Suppressor macrophage treated with lipopolysaccharide for 1 hour (primary cell): ENCODE results near the gene AGK.
"Not testable (repeated sequence)": the region's sequence is repeated elsewhere in the genome, so short reads cannot be mapped to it uniquely, and the experiment has no call there.

ENCODE experiments used
- DNase-seq, 3 donors: peaks; one replicate each; pipeline ENCODE4 v3.0.0-alpha.2; 2020 to 2022

The AGK gene

DNA sequence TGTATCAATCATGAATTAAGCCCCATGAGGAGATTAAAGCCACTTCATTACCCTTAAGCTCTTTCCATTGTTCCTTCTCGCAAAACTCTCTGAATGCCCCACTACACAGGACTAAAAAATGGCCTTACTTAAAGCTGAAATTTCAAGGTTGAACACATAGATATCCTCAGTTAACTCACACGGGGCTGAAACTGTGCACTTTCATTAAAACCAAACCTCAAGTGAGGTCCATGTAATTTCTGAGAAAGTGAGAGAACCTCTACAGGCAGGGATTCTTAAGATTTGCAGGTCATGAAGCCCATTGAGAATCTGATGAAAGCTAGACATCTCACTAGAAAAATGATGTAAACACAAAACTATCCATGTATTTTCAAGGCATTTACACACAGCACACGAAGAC, 134.9 kb downstream of the AGK start:
- DNase-seq, result no peak

DNA sequence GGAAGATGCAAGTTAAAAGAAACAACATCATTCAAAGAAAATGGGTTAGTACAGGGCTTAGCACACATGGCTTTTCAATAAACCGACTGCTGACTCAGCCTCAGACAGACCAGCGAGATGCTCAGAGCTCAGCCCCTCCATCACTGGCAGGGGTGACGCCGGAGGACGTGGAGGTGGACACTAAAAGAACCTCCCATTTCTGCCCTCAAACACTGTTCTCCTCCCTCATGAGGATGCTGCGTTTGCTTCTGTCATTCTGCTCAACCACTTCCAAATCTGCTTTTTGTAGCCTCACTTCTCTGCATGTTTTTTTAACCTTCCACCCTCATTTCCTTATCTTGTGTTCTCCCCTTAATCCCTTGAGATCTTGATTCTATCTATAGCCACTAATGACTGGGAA, 135.5 kb downstream of the AGK start:
- DNase-seq, result no peak

DNA sequence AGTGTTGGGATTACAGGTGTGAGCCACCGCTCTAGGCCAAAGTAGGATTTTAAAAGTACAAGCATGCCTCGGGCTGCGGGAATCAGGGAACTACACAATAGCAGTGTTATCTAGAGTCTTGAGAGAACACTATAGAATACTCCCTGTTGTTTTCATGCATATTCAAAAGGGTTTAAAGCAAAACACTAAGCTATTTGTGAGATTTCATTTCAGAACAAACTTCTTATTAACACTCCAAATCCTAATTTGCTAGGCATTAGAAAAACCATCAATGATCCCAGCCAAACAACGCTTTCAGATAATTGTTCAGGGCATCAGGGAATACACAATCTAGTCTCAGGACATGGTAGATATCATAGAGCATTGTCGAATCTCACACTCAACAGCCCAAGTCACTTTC, 136.8 kb downstream of the AGK start:
- no peak for DNase-seq

- not testable (repeated sequence) for DNase-seq
Measured at GRCh38 chr7:141689072-141689825, 138.0 kb downstream of the AGK start.

- DNase-seq, result no peak
Measured at GRCh38 chr7:141691540-141691939, 140.3 kb downstream of the AGK start.

GRCh38 chr7:141691961-141692360, 140.8 kb downstream of the AGK start:
- DNase-seq, result no peak

DNA sequence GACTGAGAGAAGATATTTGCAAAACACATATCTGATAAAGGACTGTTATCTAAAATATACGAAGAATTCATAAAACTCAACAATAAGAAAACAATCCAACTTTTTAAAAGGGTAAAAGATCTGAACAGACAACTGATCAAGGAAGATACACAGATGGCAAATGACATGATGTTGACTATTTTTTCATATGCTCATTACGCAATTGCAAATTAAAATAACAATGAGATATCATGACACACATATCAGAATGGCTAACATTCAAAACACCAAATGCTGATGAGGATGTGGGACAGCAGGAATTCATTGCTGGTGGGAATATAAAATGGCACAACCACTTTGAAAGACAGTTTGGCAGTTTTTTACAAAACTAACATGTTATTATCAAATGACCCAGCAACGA, 141.9 kb downstream of the AGK start:
- DNase-seq, result no peak

- no peak for DNase-seq
Measured at GRCh38 chr7:141695803-141696289, 144.6 kb downstream of the AGK start.

DNA sequence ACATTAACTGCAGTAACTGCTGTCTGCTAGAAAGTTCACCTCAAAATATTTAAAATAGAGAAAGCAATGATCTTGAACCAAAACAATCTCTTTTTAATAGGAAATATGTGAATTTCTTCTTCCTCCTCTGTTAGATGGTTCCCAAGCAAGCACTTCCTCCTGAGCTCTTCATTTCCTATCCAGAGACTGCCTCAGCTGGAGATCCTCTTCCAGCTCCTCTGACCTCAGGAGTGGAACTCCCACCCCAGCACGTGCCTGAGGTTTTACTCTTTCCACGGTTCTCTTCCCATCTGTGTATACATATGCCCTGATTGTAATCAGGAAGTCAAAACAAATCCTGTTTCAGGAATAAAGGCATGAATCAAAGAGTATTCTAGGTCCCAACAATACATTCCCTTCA, 145.1 kb downstream of the AGK start:
- peak; percentile 30 to 57 (median 47) for DNase-seq

DNA sequence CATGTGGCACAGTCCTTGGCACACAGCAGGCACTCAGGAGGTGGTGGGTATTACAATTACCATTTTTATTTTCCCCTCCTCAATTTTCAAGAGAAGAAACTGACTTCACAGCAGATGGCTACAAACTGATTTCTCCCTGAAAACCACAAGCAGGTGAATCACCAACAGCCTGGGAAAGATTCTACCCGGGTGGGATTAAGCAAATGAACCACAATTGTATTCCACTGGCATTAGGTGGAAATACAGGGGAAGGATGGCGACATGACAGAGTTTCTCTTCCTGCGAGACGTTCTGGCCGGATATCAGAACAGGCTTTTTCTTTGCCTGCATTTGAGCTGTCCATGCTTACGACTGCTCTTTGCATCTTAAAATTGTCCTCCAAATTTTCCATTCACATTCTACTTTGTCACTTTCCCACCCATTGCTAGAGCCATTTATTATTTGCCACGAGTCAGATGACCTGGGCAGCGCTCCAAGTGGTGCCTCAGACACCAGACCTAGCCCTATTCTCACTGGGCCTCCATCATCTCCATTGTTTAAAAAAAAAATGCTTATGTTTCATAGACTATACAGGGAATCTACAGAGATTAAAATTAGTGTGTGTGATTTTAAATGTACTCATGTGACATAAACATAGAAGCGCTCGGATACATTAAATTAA, 146.1 kb downstream of the AGK start:
- no peak for DNase-seq

DNA sequence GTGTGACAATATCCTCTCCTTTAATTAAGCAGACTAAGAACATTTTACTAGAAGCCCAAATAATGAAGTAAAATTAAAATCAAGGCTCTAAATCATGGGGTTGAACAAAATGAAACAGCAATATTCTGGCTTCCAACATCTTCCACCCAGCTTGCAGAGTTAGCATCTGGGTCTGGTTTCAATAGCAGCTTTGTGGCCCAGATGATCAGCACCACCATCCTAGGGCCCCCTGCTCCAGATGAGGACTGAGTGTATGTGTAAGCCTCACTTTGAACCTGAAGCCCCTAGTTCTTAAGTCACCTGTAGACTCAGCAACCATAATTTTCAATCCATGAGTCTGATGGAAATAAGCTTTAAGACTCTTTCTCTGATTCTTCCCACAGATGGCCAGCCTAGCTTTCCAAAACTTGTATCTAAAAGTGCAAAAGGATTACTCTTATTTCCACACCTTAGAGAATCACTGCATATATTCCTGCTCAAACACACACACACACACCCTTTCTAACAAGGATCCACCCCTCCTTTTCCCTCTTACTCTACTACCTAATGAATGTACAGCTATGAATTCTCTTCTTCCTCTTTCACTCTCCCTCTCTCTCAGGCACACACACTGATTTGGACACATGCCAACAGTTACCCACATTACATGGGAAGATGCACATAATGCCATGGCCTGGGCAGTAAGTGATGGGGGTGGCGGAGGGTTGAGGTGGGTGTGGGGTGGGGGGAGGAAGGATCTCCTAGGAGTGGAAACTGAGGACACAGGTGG, 147.2 kb downstream of the AGK start:
- peak; percentile 24 to 57 (median 43) for DNase-seq

GRCh38 chr7:141699860-141700259, 148.7 kb downstream of the AGK start:
- no peak for DNase-seq

GRCh38 chr7:141700296-141700847, 149.2 kb downstream of the AGK start:
- DNase-seq, result no peak

DNA sequence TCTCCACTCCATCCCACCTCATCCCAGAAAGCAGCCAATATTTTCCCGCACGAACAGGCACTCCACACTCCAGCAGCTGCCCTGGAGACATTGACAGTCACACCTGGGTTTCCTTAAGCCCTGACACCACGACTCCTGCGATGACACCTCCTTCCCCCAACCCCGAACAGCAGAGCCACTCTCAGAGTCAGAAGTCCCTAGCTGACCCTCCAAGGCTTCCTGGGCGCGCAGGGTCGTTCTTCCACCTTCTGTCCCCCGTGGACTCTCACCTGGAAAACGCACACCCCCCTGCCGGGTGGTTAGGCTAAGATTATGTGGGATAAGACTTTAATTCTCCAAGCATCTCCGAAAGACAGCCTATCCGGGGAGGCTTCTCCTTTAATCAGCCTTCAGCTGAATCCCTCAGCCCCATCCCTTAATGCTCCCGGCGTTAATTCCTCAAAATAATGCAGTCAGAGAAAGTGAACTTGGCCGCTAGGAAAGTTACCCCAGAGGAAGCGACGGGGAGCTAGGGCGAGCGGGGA, 149.7 kb downstream of the AGK start:
- DNase-seq, result peak; percentile 37 to 44 (median 41)

GRCh38 chr7:141701489-141702046, 150.4 kb downstream of the AGK start:
- DNase-seq, result peak; percentile 33 to 48 (median 46)

DNA sequence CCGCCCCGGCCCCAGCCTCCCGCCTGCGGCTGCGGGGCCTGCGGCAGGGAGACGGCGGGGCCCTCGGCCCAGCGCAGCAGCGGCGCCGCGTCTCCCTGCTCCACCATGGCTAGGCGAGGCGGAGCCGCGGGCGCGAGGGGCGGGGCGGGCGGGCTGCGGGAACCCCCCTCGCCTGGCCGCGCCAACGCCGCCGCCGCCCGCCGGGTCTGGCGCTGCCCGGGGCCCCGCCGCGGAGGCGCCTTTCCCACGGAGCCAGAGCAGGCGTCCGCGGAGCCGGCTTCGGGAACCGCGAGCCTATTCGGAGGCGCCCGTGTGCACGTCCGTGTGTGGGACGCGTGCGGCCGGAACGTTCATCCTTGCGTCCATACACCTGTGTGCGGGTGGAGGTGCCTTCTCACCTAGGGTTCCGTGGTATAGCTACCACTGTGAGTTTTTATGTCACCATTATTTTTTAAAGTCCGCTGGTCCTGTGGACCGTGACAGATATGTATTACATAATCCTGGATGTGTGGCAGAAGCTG, 150.9 kb downstream of the AGK start, which contains the start of gene DENND11:
Gene DENND11, minus strand, starts transcription at position 120 of the 521 bp plus-strand sequence. Its CDS starts 13 bp downstream, at position 107.
- peak; percentile 68 to 91 (median 83) for DNase-seq

- DNase-seq, result no peak
Measured at GRCh38 chr7:141702892-141703291, 151.7 kb downstream of the AGK start.

DNA sequence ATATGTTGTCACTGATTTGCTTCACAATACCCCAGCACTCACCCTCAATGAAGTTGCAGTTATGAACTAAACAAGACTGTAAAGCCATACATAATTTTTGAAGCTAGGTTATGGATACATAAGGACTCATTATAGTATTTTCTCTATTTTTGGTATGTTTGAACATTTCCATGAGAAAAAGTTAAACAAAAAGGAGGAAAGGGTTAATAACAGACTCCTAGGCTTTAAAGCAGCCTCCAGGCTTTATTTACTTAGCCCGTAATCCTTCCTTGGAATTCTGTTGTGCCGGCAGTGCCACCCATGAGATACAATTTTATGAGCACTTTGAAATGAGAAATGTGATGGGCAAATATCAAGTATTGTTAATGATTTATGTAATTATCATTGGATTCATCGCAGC, 152.9 kb downstream of the AGK start:
- DNase-seq, result no peak

GRCh38 chr7:141704741-141705140, 153.5 kb downstream of the AGK start:
- no peak for DNase-seq
